Naive thymus-derived CD4-positive, alpha-beta T cell (primary cell): ENCODE results near the gene RAB39B. TPM values are rescaled to one million over a fixed set of nuclear protein-coding genes. Genes with fewer than 3 reads are reported as not detected.

ENCODE experiments used
- ATAC-seq: fragments of 150-1000 bp; cut with Tn5 transposase; 2 replicates; pipeline ENCODE4 v1.10.0; 2021; ENCODE audit warnings: mild to moderate bottlenecking, moderate library complexity
- CTCF ChIA-PET: fragments of 350-600 bp; sonication (Branson Sonifier 250); formaldehyde crosslinking; loops from one replicate; lab custom pipeline; 2021; ENCODE audit warnings: antibody characterized with exemption; lab: Charles Lee
- POLR2A ChIA-PET: fragments of 350-600 bp; sonication (Branson Sonifier 250); formaldehyde crosslinking; loops from one replicate; lab custom pipeline; 2021; ENCODE audit warnings: antibody characterized with exemption, inconsistent platforms; lab: Charles Lee
- DNase-seq, 9 donors: peaks; one replicate each; pipeline versions ENCODE4 v3.0.0 to v3.0.0-alpha.2; 2020 to 2022; ENCODE audit warnings: mixed read lengths in 1 of 9
- H3K27ac ChIP-seq: one replicate; pipeline ENCODE4 v1.7.0; 2013; ENCODE audit warnings: mild to moderate bottlenecking, low read depth, low read length, moderate library complexity
- H3K27me3 ChIP-seq, 2 donors: one replicate each; pipeline ENCODE4 v1.7.0; 2013; ENCODE audit warnings: low read length in 2 of 2, mild to moderate bottlenecking in 2 of 2, moderate library complexity in 2 of 2; ENCODE audit not compliant: control insufficient read depth in 2 of 2, insufficient read depth in 2 of 2
- H3K36me3 ChIP-seq, 3 experiments: 1 replicate in 2 of 3; 2 replicates in 1 of 3; pipeline ENCODE4 v1.7.0; 2013; ENCODE audit warnings: low read length in 3 of 3, mild to moderate bottlenecking in 3 of 3, moderate library complexity in 1 of 3; ENCODE audit not compliant: insufficient read depth in 3 of 3, control insufficient read depth in 2 of 3
- H3K4me1 ChIP-seq, 2 donors: one replicate each; pipeline ENCODE4 v1.7.0; 2013; ENCODE audit warnings: low read length in 2 of 2, mild to moderate bottlenecking in 2 of 2, moderate library complexity in 1 of 2; ENCODE audit not compliant: control insufficient read depth in 2 of 2, insufficient read depth in 2 of 2
- H3K4me3 ChIP-seq: 2 replicates; pipeline ENCODE4 v1.7.0; 2013; ENCODE audit warnings: mild to moderate bottlenecking, low read length
- H3K9me3 ChIP-seq, 3 experiments: 1 replicate in 2 of 3; 2 replicates in 1 of 3; pipeline ENCODE4 v1.7.0; 2013; ENCODE audit warnings: low read length in 3 of 3; ENCODE audit not compliant: control insufficient read depth in 2 of 3
- H3K27ac Mint-ChIP-seq, 9 donors: one replicate each; pipeline ENCODE4 v1.8.0; 2020 to 2022; ENCODE audit warnings: mixed read lengths in 9 of 9, mild to moderate bottlenecking in 8 of 9, moderate library complexity in 5 of 9, inconsistent platforms in 2 of 9
- H3K27me3 Mint-ChIP-seq, 5 donors: one replicate each; pipeline ENCODE4 v1.8.0; 2021 to 2022; ENCODE audit warnings: mixed read lengths in 5 of 5, mild to moderate bottlenecking in 1 of 5
- H3K36me3 Mint-ChIP-seq, 5 donors: one replicate each; pipeline ENCODE4 v1.8.0; 2020 to 2022; ENCODE audit warnings: mixed read lengths in 5 of 5, mild to moderate bottlenecking in 3 of 5, inconsistent platforms in 1 of 5
- H3K4me1 Mint-ChIP-seq, 7 donors: one replicate each; pipeline ENCODE4 v1.8.0; 2020 to 2022; ENCODE audit warnings: mixed read lengths in 7 of 7, mild to moderate bottlenecking in 3 of 7, inconsistent platforms in 1 of 7
- H3K4me3 Mint-ChIP-seq, 10 donors: one replicate each; pipeline ENCODE4 v1.8.0; 2020 to 2022; ENCODE audit warnings: mild to moderate bottlenecking in 10 of 10, mixed read lengths in 10 of 10, moderate library complexity in 6 of 10, inconsistent platforms in 2 of 10
- H3K9me3 Mint-ChIP-seq, 11 donors: one replicate each; pipeline ENCODE4 v1.8.0; 2020 to 2022; ENCODE audit warnings: mixed read lengths in 11 of 11, mild to moderate bottlenecking in 4 of 11, inconsistent platforms in 1 of 11, moderate library complexity in 1 of 11
- intact Hi-C, 2 donors: fragments of 100-400 bp; cut with micrococcal nuclease; formaldehyde crosslinking; loops; one replicate each; pipeline ENCODE4 v1.15.1; 2023
- polyA plus RNA-seq, 2 donors: library from polyadenylated mRNA; unstranded; fragments of 300-500 nt; fragmentation: Illumina TruSeq; gene quantifications; one replicate each; pipeline ENCODE4 v1.2.3, GENCODE V29; 2021
- total RNA-seq, 6 experiments: library from RNA in 5 of 6; stranded (reverse) in 5 of 6; gene quantifications; 1 replicate in 5 of 6; 2 replicates in 1 of 6; pipeline ENCODE4 v1.2.3 and lab custom pipeline; 2021 to 2026

RAB39B gene
- total and polyA plus RNA-seq, 7 experiments from 2014 or later = 3.9 to 13.3 (median 8.3) TPM

GRCh38 chrX:155266439-155266838 lies 2.1 kb upstream of the RAB39B start:
- H3K9me3 Mint-ChIP-seq = peaks cover 0 to 8% (median 1%) of the 10 kb centered on the region in 11 donors

GRCh38 chrX:155262970-155263754 lies 1.1 kb downstream of the RAB39B start:
- peak overlapping the region; percentile 42 to 90 (median 70) for H3K27ac Mint-ChIP-seq
- peaks cover 0 to 8% (median 3%) of the 10 kb centered on the region in 5 donors for H3K36me3 Mint-ChIP-seq
- intact Hi-C loops = loop anchor here (2.0 to 10.0 kb wide), 7 partner anchors 46 to 618 kb away; partner anchors contain the start of genes BRCC3 (in 1 of the 2), CMC4 (in 1 of the 2), MTCP1 (in 1 of the 2) and SPRY3 (in 1 of the 2)
- H3K4me1 Mint-ChIP-seq = peaks cover 3 to 31% (median 27%) of the 10 kb centered on the region in 7 donors
- peak overlapping the region; percentile 76 for H3K4me3 ChIP-seq
- peaks cover 5 to 6% of the 10 kb centered on the region in 2 donors for H3K4me1 ChIP-seq
- CTCF ChIA-PET = interaction anchor here (1.3 kb wide), 1 partner anchor 46 kb away, joined by 3 read pairs; no protein-coding TSS in a partner anchor
- H3K27me3 Mint-ChIP-seq = no peaks in the 10 kb centered on the region
- ATAC-seq (peak; percentile 36), DNase-seq (peak in 7 of 9 donors; percentile 6 to 52 (median 24))
- no peaks in the 10 kb centered on the region for H3K9me3 Mint-ChIP-seq
- no peaks in the 10 kb centered on the region for H3K9me3 ChIP-seq
- POLR2A ChIA-PET = interaction anchor here (1.2 kb wide), 2 partner anchors 16 to 47 kb away, joined by 3 to 7 read pairs; partner anchors contain the start of gene VBP1
- peak overlapping the region; percentile 72 to 91 (median 78) for H3K4me3 Mint-ChIP-seq
- peak overlapping the region; percentile 93 for H3K27ac ChIP-seq
- no peaks in the 10 kb centered on the region for H3K36me3 ChIP-seq
- no peaks in the 10 kb centered on the region for H3K27me3 ChIP-seq

More at GRCh38 chrX:155266439-155266838, 2.1 kb upstream of the RAB39B start:
- no peaks in the 10 kb centered on the region for H3K9me3 ChIP-seq
- POLR2A ChIA-PET = no interaction called here
- ATAC-seq (no peak), DNase-seq (no peak)
- H3K36me3 ChIP-seq = no peaks in the 10 kb centered on the region
- intact Hi-C loops = loop anchor here (10.0 kb wide), 3 partner anchors 348 to 498 kb away; partner anchors contain the start of genes SPRY3 (in 1 of the 2) and TMLHE (in 1 of the 2)
- H3K27me3 Mint-ChIP-seq = no peaks in the 10 kb centered on the region
- peaks cover 0 to 2% (median 0%) of the 10 kb centered on the region in 5 donors for H3K36me3 Mint-ChIP-seq
- H3K4me3 Mint-ChIP-seq = no peak overlapping the region
- H3K27ac Mint-ChIP-seq = peak overlapping the region in 3 of 9 donors; percentile 14 to 31 (median 14)
- H3K27ac ChIP-seq = no peak overlapping the region
- H3K4me3 ChIP-seq = no peak overlapping the region
- CTCF ChIA-PET = no interaction called here
- H3K4me1 ChIP-seq = peaks cover 5 to 6% of the 10 kb centered on the region in 2 donors
- H3K27me3 ChIP-seq = no peaks in the 10 kb centered on the region
- H3K4me1 Mint-ChIP-seq = peaks cover 3 to 26% (median 21%) of the 10 kb centered on the region in 7 donors

- Mint-ChIP-seq H3K27ac (peak overlapping the region in 1 of 9 donors; percentile 25), H3K4me3 (no peak overlapping the region), H3K36me3 (peaks cover 0 to 13% (median 3%) of the 10 kb centered on the region in 5 donors), H3K4me1 (peaks cover 10 to 40% (median 28%) of the 10 kb centered on the region in 7 donors), H3K27me3 (no peaks in the 10 kb centered on the region), H3K9me3 (no peaks in the 10 kb centered on the region)
- H3K27ac ChIP-seq = no peak overlapping the region
- no peak overlapping the region for H3K4me3 ChIP-seq
- intact Hi-C loops = loop anchor here (5.0 to 10.0 kb wide), 4 partner anchors 187 to 505 kb away; partner anchors contain the start of genes BRCC3 (in 1 of the 2), CMC4 (in 1 of the 2), MTCP1 (in 1 of the 2) and SPRY3 (in 1 of the 2)
- no peak for DNase-seq
- no peaks in the 10 kb centered on the region for H3K27me3 ChIP-seq
- H3K36me3 ChIP-seq = no peaks in the 10 kb centered on the region
- no peaks in the 10 kb centered on the region for H3K9me3 ChIP-seq
- ChIA-PET CTCF (no interaction called here), POLR2A (interaction anchor here (0.8 kb wide), 1 partner anchor 13 kb away, joined by 3 read pairs; no protein-coding TSS in a partner anchor)
- ATAC-seq = no peak
- H3K4me1 ChIP-seq = peaks cover 5 to 6% of the 10 kb centered on the region in 2 donors
Measured at GRCh38 chrX:155259752-155260151, 4.5 kb downstream of the RAB39B start.

GRCh38 chrX:155251391-155251790 lies 12.9 kb downstream of the RAB39B start:
- Histone ChIP-seq H3K4me3 (no peak overlapping the region), H3K27me3 (no peaks in the 10 kb centered on the region), H3K36me3 (no peaks in the 10 kb centered on the region), H3K9me3 (no peaks in the 10 kb centered on the region), H3K4me1 (no peaks in the 10 kb centered on the region), H3K27ac (no peak overlapping the region)
- Mint-ChIP-seq H3K27ac (no peak overlapping the region), H3K4me1 (peaks cover 0 to 3% (median 1%) of the 10 kb centered on the region in 7 donors), H3K4me3 (no peak overlapping the region), H3K9me3 (peaks cover 0 to 2% (median 0%) of the 10 kb centered on the region in 11 donors), H3K27me3 (no peaks in the 10 kb centered on the region), H3K36me3 (peaks cover 0 to 4% (median 0%) of the 10 kb centered on the region in 5 donors)
- ATAC-seq (no peak), DNase-seq (no peak)
- intact Hi-C loops = no loop called here
- ChIA-PET POLR2A (no interaction called here), CTCF (no interaction called here)

- Histone ChIP-seq H3K4me1 (no peaks in the 10 kb centered on the region), H3K27ac (no peak overlapping the region), H3K4me3 (no peak overlapping the region), H3K9me3 (no peaks in the 10 kb centered on the region), H3K27me3 (no peaks in the 10 kb centered on the region), H3K36me3 (no peaks in the 10 kb centered on the region)
- intact Hi-C loops = no loop called here
- H3K27me3 Mint-ChIP-seq = no peaks in the 10 kb centered on the region
- H3K4me3 Mint-ChIP-seq = no peak overlapping the region
- H3K4me1 Mint-ChIP-seq = no peaks in the 10 kb centered on the region
- no peak for ATAC-seq
- H3K36me3 Mint-ChIP-seq = peaks cover 0 to 6% (median 0%) of the 10 kb centered on the region in 5 donors
- DNase-seq = no peak
- ChIA-PET CTCF (no interaction called here), POLR2A (interaction anchor here (0.7 to 1.4 kb wide), 3 partner anchors 13 to 159 kb away, joined by 3 to 4 read pairs (median 3); partner anchors contain the start of gene RAB39B)
- no peaks in the 10 kb centered on the region for H3K9me3 Mint-ChIP-seq
- H3K27ac Mint-ChIP-seq = no peak overlapping the region
Measured at GRCh38 chrX:155247497-155247896, 16.8 kb downstream of the RAB39B start.

- no peak overlapping the region for H3K27ac Mint-ChIP-seq
- DNase-seq (no peak), ATAC-seq (no peak)
- Histone ChIP-seq H3K36me3 (no peaks in the 10 kb centered on the region), H3K27ac (no peak overlapping the region), H3K4me1 (no peaks in the 10 kb centered on the region), H3K27me3 (no peaks in the 10 kb centered on the region), H3K9me3 (no peaks in the 10 kb centered on the region), H3K4me3 (no peak overlapping the region)
- no peak overlapping the region for H3K4me3 Mint-ChIP-seq
- H3K9me3 Mint-ChIP-seq = no peaks in the 10 kb centered on the region
- intact Hi-C loops = no loop called here
- peaks cover 0 to 6% (median 0%) of the 10 kb centered on the region in 5 donors for H3K36me3 Mint-ChIP-seq
- no peaks in the 10 kb centered on the region for H3K27me3 Mint-ChIP-seq
- POLR2A ChIA-PET = interaction anchor here (1.0 to 1.4 kb wide), 2 partner anchors 13 to 17 kb away, joined by 3 read pairs; partner anchors contain the start of gene RAB39B
- CTCF ChIA-PET = no interaction called here
- no peaks in the 10 kb centered on the region for H3K4me1 Mint-ChIP-seq
Measured at GRCh38 chrX:155246748-155247147, 17.5 kb downstream of the RAB39B start.
